Stimulated activated CD8-positive, alpha-beta memory T cell treated with anti-CD3 and anti-CD28 coated beads, Interleukin-12 subunit alpha, Interleukin-12 subunit beta, amount 100 ng/mL, for 24 hours (primary cell): Measurements from ENCODE around the gene RAB14.
"Not testable (repeated sequence)": the region's sequence is repeated elsewhere in the genome, so short reads cannot be mapped to it uniquely, and the experiment has no call there.

Source experiments
- DNase-seq: peaks from one replicate; pipeline ENCODE4 v3.0.0-alpha.2; 2020; ENCODE audit errors: extremely low read depth

Gene RAB14

DNA sequence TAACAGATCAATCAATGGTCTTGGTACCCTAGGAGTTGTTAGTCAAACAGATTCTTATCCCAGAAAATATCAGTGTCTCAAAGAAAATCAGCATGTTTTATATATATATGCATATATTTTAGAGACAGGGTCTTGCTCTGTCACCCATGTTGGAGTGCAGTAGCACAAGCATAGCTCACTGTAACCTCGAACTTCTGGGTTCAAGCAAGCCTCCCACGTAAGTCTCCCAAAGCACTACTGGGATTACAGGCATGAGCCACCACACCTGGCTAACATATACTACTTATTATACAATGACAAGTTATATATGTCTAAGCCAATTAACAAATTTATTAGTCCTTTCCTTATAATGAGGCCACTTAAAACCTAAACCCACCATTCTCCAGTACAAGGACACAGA is 10.4 kb downstream of the RAB14 start:
- DNase-seq = no peak

DNA sequence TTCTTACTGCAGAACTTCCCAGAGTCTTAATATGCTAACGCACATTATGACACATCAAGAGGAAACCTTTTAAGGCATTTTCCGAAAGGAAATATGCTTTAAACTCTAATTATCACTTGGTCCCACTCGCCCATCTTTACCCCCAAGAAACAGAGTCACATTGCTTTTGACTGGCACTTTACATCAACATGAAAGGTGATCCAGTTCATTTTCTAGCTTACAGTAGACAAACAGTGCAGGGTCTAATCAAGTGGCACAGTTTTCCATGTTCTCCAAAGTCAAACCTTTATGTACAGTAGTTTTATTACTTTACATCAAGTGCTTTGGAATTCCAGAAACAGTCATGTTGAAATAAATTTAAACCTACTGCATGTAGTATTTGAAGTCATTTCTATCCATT is 12.0 kb downstream of the RAB14 start:
- DNase-seq = no peak

DNA sequence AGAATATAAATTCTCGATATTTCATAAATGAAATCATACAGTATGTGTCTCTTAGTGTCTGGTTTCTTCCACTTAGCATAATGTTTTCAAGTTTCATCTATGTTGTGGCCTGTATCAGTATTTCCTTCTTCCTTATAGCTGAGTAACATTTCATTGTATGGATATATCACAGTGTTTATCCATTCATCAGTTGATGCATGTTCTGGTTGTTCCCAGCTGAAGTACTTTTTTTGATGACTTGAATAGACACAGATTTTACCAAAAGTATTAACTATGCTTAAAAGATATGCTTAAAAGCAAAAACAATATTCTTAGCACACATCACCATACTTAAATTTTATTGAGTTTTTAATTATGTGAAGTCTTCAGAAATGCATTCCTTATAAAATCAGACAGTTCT is 12.7 kb downstream of the RAB14 start:
- DNase-seq = no peak

DNA sequence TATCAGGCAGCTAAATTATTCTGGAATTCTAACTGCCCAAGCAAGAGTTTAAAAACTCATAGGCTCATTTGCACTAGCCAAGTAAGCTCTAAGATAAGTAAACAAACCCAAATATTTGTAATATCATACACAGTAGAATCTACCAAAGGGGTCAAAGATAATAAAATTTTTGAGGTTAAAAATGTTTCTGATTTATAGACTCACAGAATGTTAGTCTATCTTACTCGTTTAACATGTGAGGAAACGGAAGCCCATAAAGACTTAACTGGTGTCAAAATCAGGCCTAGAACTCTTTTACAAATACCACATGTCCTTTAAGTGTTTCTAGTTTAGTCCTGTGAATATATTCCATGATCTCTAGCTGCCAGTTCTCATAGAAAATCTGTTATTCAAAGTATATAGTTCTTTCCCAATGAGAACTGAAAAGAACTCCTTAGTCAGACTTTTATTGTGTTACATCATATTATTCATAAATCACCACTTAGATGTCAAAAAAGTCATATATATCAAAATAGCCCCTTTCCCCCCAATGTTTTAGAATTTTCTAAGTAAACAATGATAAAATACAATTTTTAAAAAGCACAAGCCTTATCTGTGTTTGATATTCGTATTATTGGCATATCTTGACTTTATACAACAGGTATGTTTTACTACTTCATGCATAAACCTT is 13.9 kb downstream of the RAB14 start:
- DNase-seq = no peak

DNA sequence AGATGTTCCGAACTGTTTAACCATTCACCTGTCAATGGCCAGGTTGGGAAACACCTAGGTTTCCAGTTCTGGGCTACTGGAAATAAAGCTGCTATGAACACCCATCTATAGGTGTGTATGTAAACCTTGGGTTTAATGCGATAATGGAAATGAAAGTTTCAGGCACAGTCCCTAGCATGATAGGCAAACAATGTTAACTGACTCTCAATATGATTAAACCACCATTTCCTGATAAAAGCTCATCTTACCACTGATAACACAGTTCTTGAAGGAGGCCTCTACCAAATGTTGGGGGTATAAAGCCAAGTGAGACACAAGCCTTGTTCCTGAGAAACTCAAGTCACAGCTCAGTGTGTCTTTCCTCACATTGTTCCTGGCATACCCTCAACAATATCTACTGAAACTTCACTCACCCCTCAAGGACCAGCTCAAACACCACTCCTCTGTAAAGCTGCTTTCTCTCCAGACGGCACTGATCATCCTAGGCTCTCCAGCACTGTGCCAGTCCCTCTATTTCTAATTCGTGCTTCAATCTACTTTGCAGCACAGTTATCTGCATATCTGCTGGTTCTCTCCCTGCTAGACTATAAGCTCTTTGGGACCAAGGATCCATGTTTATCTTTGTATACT is 15.8 kb downstream of the RAB14 start:
- DNase-seq = no peak

DNA sequence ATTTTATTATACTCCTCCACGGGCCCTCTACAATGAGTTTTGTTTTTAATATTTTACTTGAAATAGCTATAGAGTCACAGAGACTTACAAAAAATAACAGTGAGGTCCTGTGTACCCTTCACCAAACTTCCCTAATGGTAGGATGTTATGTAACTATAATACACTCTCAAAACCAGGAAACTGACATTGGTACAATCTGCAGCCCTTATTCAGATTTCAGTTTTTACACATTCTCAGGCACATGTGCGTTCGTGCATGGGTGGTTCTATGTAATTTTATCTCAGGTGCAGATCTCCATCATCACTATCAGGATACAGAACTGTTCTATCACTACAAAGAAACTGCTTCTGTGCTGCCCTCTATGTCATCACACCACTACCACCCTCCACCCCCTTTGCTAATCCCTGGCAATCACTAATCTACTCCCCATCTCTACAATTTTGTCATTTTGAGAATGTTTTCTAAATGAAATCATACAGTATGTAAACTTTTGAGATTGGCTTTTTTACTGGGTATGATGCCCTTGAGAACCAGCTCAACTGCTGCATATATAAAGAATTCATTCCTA is 16.4 kb downstream of the RAB14 start:
- no peak for DNase-seq

DNA sequence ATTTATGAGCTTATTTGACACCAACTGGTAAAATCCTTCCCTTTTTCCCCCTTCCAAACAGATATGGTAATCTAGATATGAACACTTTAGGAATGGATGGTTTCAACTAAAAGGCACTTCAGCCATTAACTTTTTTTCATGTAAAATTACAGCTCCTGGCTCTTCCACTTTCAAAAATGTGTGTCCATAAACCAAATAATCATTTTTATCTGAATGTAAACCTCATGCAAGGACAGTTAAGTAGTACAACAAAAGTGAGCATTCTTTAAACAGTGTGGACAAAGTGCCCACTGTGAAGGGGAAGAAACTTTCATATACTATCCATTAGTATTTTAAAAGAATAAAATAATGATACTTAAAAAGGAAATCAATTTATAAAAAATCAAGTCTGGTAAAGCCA is 17.2 kb downstream of the RAB14 start:
- no peak for DNase-seq

DNA sequence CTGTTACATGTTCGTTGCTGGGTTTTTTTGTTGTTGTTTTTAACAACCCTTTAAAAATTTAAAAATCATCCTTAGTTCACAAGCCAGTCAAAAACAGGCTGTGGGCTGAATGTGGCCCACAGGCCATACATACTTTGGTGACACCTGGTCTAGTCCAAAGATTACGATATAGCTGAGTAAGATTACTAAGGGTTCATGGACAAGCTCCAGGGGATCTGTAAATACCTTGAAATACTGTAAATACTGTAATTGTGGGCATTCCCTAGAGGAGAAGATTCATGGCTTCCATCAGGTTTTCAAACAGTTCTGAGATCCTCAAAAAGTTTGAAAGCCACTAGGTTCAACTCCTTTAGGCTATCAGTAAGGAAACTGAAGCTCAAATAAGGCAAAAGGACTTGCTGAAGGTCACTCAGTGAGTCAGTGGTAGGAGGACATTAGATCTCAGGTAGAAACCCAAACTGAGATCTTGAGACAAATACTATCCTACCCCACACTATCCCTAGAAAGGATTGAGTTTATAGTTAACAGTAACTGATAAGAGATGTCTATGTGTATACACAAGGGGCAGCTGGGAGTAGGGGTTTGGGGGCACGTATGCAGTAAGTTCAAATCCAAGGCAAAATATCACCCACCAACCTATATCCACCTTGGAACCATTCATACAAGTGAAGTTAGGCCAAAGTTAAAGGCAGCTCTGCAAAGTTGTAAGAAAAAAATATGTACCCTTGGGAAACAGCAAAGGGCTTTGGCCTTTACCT is 17.8 kb downstream of the RAB14 start:
- DNase-seq = no peak

DNA sequence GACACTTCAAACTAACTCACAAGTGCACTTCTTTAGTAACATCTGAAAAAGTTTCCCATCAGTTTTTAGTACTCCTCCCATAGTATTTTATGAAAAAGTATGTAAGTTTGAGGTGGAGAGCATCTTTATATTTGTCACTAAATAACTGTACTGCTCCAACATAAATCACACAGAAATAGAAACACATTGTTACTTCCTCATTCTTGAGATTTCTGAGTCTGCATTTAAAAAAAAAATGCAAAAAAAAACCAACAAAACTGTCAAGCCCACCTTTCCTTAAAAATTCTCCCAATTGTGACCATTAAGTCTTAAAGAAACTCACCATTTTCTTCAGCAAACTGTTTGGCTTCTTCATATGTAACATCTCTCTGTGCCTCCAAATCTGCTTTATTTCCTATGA is 18.7 kb downstream of the RAB14 start:
- no peak for DNase-seq

DNA sequence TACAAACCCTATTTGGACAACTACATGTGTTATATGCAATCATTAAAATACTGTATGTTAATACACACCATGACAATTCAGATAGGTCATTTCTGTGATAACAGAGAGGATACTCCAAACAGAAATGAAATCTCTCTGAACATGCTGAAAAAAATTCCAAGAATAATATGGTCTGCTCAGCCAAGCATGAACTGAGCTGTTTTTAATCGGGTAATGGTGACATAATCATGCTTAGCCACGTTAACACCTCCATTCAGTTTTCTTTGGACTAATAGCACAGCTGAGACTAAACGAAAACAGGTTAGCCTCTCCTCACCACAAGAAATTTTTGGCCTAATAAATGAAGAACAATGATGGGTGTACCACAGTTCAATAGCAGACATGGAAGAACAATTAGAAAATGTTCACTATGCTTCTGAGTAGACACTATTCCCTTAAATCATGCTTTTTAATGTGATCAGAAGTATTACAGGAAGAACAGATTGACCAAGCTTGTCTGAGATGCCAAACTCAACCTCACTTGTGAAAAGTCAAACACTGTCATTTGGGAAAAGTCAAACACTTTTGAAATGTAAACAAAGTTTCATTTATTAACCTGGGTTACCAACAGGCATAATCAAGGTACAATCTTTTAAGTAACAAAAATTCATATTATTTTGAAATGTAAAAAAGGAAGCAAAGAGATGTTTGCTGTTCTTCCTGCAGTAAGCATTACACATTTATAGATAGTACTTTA is 19.4 kb downstream of the RAB14 start:
- DNase-seq = no peak

DNA sequence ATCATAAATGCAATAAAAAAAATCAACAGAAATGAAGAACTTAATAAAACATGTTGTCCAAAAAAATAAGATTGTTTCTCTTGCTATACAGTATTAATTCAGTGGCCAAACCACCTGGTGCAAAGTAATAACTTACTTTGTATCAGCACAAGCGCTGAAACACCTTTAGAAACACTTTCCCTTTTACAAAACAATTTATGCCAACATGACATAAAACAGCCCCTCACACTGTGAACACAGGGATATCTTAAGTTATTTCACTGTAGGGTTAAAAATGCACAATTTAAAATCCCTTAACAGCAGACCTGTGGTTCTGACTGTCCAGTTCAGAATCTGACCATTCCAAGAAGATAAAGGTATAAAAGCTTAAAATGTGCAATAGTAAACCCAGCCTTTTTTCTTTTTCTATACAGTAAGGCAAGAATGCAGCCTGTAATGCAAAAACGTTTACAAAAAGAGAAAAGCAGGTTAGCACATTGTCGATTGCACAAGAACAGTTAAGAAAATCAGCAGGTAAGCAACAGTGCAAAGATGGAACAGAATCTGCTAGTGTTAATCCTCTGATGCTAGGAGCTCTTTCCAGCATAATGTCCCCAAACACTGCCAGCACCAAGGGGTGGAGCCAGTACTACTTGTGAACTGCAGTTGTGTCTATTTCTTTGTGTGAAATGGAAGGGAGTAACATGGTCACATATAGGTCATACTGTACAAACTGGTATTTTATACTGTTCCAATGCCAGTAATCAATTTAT is 21.6 kb downstream of the RAB14 start:
- DNase-seq = no peak

DNA sequence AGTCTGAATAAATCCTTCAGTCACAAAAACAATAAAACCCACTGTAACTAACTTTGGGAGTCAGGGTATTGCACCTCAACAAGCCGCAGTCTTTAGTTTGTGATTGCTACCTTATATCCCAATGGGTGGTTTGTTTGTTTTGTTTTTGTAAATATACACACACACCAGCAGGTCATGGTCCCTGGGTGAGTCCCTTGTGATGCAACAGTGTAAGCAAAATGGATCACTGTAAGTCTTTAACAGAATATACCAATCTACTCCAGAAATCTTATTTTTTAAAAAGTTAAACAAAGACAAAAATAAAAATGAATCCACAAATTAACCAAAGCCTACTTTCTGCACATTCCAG is 22.3 kb downstream of the RAB14 start:
- not testable (repeated sequence) for DNase-seq

DNA sequence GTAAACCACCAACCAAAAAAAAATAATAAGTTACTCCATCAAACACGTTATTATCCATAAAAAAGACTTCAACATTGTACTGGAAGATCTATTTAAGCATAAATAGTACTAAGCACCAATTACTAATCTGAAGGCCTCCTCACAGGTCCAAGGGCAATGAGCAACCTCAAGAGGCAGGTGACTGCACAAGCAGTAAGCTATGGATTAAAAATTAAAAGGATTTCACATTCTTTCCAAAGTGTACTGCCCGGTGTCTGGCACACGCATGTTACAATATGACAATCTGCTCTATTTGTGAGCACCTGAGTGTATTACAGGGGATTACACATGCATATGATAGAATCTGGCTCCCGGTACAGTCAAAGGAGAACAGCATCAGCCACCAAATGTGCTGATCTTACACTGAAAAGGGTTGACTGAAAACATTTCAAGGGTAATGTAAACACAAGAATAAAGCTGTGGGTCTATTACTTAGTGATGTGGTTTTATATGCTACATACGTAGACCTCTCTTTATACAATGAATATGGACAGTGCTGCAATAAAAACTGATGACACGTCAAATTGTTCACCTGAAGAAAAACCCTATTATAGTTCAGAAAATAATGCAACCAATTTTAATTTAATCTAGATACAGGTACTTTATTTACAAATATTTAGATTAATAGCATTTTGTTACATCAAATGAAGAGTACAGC is 22.8 kb downstream of the RAB14 start:
- no peak for DNase-seq

DNA sequence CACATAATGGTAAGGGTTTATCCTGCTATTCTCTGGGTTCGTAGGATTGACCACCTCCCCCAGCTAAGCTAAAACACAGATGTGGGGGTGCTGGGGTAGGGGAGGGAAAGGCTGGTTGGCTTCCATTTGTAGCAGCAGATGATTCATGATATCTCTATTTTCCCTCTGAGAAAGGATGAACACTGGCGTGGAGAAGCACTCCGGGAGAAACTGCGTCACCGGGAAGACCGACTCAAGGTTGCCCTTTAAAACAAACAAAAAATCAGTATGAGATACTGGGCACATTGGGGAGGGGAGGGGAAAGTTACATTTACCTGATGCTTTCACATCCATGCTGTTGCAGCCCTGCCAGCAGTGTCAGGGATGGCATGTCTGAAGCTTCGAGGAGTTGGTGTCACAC is 28.2 kb downstream of the RAB14 start:
- no peak for DNase-seq

DNA sequence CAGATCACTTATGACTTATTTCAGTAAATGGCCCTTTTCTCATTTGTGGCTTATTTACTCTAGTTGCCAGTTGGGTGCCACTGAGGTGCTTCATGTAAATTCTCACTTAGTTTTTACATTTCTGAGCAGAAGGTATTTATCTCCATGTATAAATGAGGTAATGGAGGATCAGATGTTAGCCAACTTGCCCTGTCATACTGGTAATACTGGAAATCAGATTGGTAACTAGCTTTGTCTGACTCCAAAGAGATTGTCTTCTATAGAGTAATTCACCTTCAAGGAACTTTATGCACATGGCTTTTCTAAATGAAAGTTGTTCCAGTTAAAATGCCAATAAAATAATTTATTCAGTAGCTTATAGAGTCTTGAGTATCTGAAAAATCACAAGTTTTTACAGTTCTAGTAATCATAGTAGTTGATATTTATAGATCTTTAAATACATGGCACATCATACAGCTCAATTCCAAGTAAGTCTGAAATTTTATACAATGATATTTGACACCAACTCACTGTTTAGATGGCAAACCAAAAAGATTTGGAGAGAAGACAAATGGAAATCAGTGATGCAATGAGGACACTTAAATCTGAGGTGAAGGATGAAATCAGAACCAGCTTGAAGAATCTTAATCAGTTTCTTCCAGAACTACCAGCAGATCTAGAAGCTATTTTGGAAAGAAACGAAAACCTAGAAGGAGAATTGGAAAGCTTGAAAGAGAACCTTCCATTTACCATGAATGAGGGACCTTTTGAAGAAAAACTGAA is 28.8 kb downstream of the RAB14 start:
- no peak for DNase-seq

DNA sequence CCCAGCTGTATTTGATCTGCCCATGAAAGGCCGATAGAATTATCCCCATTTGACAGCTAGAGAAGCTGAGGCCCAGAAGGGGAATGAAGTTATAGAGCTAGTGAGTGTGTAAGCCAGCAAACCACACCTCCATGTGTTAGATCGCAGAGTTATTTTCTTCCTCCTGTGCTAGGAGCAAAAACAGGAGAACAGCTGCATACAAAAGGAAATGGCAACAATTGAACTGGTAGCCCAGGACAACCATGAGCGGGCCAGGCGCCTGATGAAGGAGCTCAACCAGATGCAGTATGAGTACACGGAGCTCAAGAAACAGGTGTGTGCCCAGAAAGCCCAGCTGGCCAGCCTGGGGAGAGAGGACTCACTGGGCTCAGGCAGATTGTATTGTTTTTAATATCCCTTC is 30.4 kb downstream of the RAB14 start:
- no peak for DNase-seq

DNA sequence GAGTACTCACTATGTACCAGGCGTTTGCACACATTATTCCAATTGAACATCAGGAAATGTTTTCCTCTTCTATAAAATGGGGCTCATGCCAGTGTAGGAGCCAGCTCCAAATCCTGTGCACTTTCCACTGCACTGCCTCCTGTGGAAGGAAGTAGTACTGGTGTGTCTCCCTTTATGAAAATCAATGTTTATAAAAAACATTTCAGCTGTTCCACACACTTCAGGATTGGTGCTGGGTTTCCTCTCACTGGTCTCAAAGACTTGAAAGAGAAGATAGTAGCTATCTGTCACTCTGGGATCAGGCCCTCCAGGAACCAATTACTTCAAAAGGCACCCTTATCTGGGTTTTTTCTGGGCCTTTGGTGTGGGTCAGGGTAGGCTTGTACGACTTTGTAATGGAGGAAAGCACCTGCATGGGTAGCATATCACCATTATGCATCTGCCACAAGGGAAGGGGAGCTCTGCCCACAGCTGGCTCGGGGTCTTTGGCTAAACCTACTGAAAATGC is 32.5 kb downstream of the RAB14 start:
- DNase-seq = no peak

DNA sequence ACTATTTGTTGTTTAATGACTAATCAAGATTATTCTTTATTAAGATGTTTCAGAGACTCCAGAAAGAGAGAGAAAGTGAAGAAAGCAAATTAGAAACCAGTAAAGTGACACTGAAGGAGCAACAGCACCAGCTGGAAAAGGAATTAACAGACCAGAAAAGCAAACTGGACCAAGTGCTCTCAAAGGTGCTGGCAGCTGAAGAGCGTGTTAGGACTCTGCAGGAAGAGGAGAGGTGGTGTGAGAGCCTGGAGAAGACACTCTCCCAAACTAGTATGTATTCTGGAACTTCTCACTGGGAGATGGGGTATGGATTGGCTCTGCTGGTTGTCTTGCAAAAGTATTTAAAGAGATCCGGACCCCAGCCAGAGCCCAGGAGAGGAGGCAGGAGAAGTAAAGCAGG is 33.6 kb downstream of the RAB14 start:
- no peak for DNase-seq

DNA sequence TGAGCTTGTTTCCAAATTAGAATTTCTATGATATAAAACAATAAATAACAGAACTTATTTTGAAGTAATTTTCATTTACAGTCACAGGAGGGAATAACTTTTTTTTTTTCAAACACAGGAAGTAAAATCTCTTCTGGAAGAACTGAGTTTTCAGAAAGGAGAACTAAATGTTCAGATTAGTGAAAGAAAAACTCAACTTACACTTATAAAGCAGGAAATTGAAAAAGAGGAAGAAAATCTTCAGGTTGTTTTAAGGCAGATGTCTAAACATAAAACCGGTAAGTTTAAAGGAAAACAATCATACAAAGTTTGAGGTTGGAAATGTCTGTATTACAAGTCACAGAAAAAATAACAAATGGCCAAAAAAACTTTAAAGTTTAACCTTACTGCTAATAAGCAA is 41.6 kb downstream of the RAB14 start:
- DNase-seq = no peak

DNA sequence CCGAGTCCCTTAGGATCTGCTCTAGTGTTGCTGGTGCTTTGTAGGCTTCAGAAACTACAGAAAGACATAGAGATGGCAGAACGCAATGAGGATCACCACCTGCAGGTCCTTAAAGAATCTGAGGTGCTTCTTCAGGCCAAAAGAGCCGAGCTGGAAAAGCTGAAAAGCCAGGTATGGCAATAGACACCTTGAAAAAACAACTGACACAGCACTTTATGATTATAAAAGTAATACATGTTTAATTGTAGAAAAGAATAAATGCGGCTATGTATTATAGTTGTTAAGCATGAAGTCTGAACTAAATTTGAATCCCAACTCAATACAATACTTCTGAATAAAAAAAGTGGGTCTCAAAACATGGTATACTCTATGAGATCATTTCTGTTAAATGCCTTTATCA is 43.7 kb downstream of the RAB14 start:
- no peak for DNase-seq
